Neural progenitor cell (in vitro differentiated cells): ENCODE measurements around the gene ARHGEF37. TPM values are rescaled to one million over a fixed set of nuclear protein-coding genes. Genes with fewer than 3 reads are reported as not detected.

Experiments
- DNase-seq: peaks from one replicate; pipeline ENCODE4 v3.0.0-alpha.2; 2016; ENCODE audit warnings: low spot score
- H2AFZ ChIP-seq: fragments of 200-600 bp; sonication (generic); replicated peaks from 2 replicates; pipeline ENCODE4 v1.6.1; 2016; ENCODE audit warnings: antibody characterized with exemption
- H3F3A ChIP-seq: fragments of 200-600 bp; sonication (generic); 2 replicates; pipeline ENCODE4 v1.6.1; 2016; ENCODE audit warnings: antibody characterized with exemption, low read depth
- H3K27ac ChIP-seq: fragments of 200-600 bp; sonication (generic); 2 replicates; pipeline ENCODE4 v1.5.1; 2016; ENCODE audit warnings: mild to moderate bottlenecking
- H3K27me3 ChIP-seq: fragments of 200-600 bp; sonication (generic); 2 replicates; pipeline ENCODE4 v1.6.1; 2016; ENCODE audit warnings: mild to moderate bottlenecking, moderate library complexity
- H3K36me3 ChIP-seq: fragments of 200-600 bp; sonication (generic); 2 replicates; pipeline ENCODE4 v1.5.1; 2016
- H3K4me1 ChIP-seq: fragments of 200-600 bp; sonication (generic); 2 replicates; pipeline ENCODE4 v1.6.1; 2016; ENCODE audit warnings: mixed run types
- H3K4me2 ChIP-seq: fragments of 200-600 bp; sonication (generic); 2 replicates; pipeline ENCODE4 v1.6.1; 2016
- H3K4me3 ChIP-seq: fragments of 200-600 bp; sonication (generic); 2 replicates; pipeline ENCODE4 v1.5.1; 2016
- H3K79me2 ChIP-seq: fragments of 200-600 bp; sonication (generic); 2 replicates; pipeline ENCODE4 v1.6.1; 2016; ENCODE audit warnings: low read depth
- H3K9ac ChIP-seq: fragments of 200-600 bp; sonication (generic); 2 replicates; pipeline ENCODE4 v1.6.1; 2016
- H3K9me3 ChIP-seq: fragments of 200-600 bp; sonication (generic); 2 replicates; pipeline ENCODE4 v1.5.1; 2016; ENCODE audit warnings: low read depth
- H4K20me1 ChIP-seq: fragments of 200-600 bp; sonication (generic); 2 replicates; pipeline ENCODE4 v1.6.1; 2016; ENCODE audit warnings: low read depth
- H3K27ac Mint-ChIP-seq: 3 replicates; pipeline ENCODE4 v1.8.0; 2021; ENCODE audit warnings: mixed read lengths
- H3K27me3 Mint-ChIP-seq: 2 replicates; pipeline ENCODE4 v1.8.0; 2022; ENCODE audit warnings: low read depth, mild to moderate bottlenecking, inconsistent platforms, moderate library complexity, mixed read lengths; ENCODE audit not compliant: insufficient read depth
- H3K36me3 Mint-ChIP-seq: 3 replicates; pipeline ENCODE4 v1.8.0; 2021; ENCODE audit warnings: mixed read lengths
- H3K4me1 Mint-ChIP-seq: 3 replicates; pipeline ENCODE4 v1.8.0; 2021; ENCODE audit warnings: mixed read lengths
- H3K4me3 Mint-ChIP-seq: 3 replicates; pipeline ENCODE4 v1.8.0; 2021; ENCODE audit warnings: mild to moderate bottlenecking, moderate library complexity, mixed read lengths
- H3K9me3 Mint-ChIP-seq: 3 replicates; pipeline ENCODE4 v1.8.0; 2020; ENCODE audit warnings: mixed read lengths
- CTCF ChIP-seq: fragments of 200-600 bp; sonication (generic); IDR thresholded peaks from 2 replicates; pipeline ENCODE4 v1.5.1; 2017; ENCODE audit warnings: antibody characterized with exemption, mild to moderate bottlenecking
- EZH2 ChIP-seq: fragments of 200-600 bp; sonication (generic); IDR thresholded peaks from 2 replicates; pipeline ENCODE4 v1.6.1; 2017; ENCODE audit warnings: antibody characterized with exemption, mild to moderate bottlenecking, moderate library complexity
- EZH2phosphoT487 ChIP-seq: fragments of 200-600 bp; sonication (generic); IDR thresholded peaks from 2 replicates; pipeline ENCODE4 v1.6.1; 2017; ENCODE audit warnings: antibody characterized with exemption
- total RNA-seq: library from RNA; depleted of rRNA; stranded (reverse); fragments of >200 nt; gene quantifications from 2 replicates; pipeline ENCODE4 v1.2.3, GENCODE V29; 2015; ENCODE audit warnings: low replicate concordance

The ARHGEF37 gene
- total RNA-seq, 1 donor from 2014 or later = 0.99 TPM

GRCh38 chr5:149603920-149604319 lies 22.6 kb downstream of the ARHGEF37 start:
- H3K27ac Mint-ChIP-seq = no peak overlapping the region
- Histone ChIP-seq H3K79me2 (no peaks in the 10 kb centered on the region), H3K4me1 (no peaks in the 10 kb centered on the region), H3K36me3 (no peaks in the 10 kb centered on the region), H3K4me2 (no peak overlapping the region), H3K9ac (no peak overlapping the region), H4K20me1 (no peaks in the 10 kb centered on the region), H3F3A (no peaks in the 10 kb centered on the region), H3K27me3 (no peaks in the 10 kb centered on the region), H3K9me3 (no peaks in the 10 kb centered on the region), H3K4me3 (no peak overlapping the region), H2AFZ (no peak overlapping the region), H3K27ac (no peak overlapping the region)
- H3K9me3 Mint-ChIP-seq = no peaks in the 10 kb centered on the region
- TF ChIP-seq EZH2phosphoT487 (no peak), EZH2 (no peak), CTCF (no peak)
- DNase-seq = no peak
- H3K4me3 Mint-ChIP-seq = no peak overlapping the region
- no peaks in the 10 kb centered on the region for H3K36me3 Mint-ChIP-seq
- peaks cover under 1% of the 10 kb centered on the region for H3K27me3 Mint-ChIP-seq
- peaks cover 2% of the 10 kb centered on the region for H3K4me1 Mint-ChIP-seq

- no peaks in the 10 kb centered on the region for H3K9me3 ChIP-seq
- H3K36me3 ChIP-seq = no peaks in the 10 kb centered on the region
- no peak overlapping the region for H3K4me2 ChIP-seq
- peaks cover 2% of the 10 kb centered on the region for H3K36me3 Mint-ChIP-seq
- peaks cover 2% of the 10 kb centered on the region for H3K4me1 Mint-ChIP-seq
- H3K4me3 Mint-ChIP-seq = no peak overlapping the region
- DNase-seq = no peak
- H3K79me2 ChIP-seq = no peaks in the 10 kb centered on the region
- H3F3A ChIP-seq = no peaks in the 10 kb centered on the region
- no peaks in the 10 kb centered on the region for H4K20me1 ChIP-seq
- no peak overlapping the region for H3K9ac ChIP-seq
- H3K4me1 ChIP-seq = no peaks in the 10 kb centered on the region
- no peak overlapping the region for H3K27ac ChIP-seq
- H3K27ac Mint-ChIP-seq = no peak overlapping the region
- H3K27me3 Mint-ChIP-seq = peaks cover 4% of the 10 kb centered on the region
- H2AFZ ChIP-seq = no peak overlapping the region
- TF ChIP-seq EZH2 = no peak
- no peak for TF ChIP-seq CTCF
- TF ChIP-seq EZH2phosphoT487 = no peak
- H3K9me3 Mint-ChIP-seq = peaks cover 3% of the 10 kb centered on the region
- H3K4me3 ChIP-seq = no peak overlapping the region
- H3K27me3 ChIP-seq = no peaks in the 10 kb centered on the region
Observed at GRCh38 chr5:149604321-149604720, 23.0 kb downstream of the ARHGEF37 start.

- no peak overlapping the region for H3K9ac ChIP-seq
- H3K9me3 Mint-ChIP-seq = peaks cover 5% of the 10 kb centered on the region
- H3K9me3 ChIP-seq = no peaks in the 10 kb centered on the region
- no peaks in the 10 kb centered on the region for H3K27me3 ChIP-seq
- no peak overlapping the region for H3K27ac Mint-ChIP-seq
- no peak overlapping the region for H2AFZ ChIP-seq
- no peaks in the 10 kb centered on the region for H4K20me1 ChIP-seq
- no peak overlapping the region for H3K4me3 ChIP-seq
- H3F3A ChIP-seq = no peaks in the 10 kb centered on the region
- TF ChIP-seq EZH2phosphoT487 (no peak), CTCF (no peak), EZH2 (no peak)
- no peaks in the 10 kb centered on the region for H3K4me1 ChIP-seq
- peaks cover 2% of the 10 kb centered on the region for H3K4me1 Mint-ChIP-seq
- H3K79me2 ChIP-seq = no peaks in the 10 kb centered on the region
- H3K36me3 ChIP-seq = no peaks in the 10 kb centered on the region
- peaks cover 4% of the 10 kb centered on the region for H3K27me3 Mint-ChIP-seq
- no peak overlapping the region for H3K4me2 ChIP-seq
- DNase-seq = no peak
- no peak overlapping the region for H3K4me3 Mint-ChIP-seq
- H3K27ac ChIP-seq = no peak overlapping the region
- H3K36me3 Mint-ChIP-seq = peaks cover 6% of the 10 kb centered on the region
Observed at GRCh38 chr5:149605354-149605997, 24.2 kb downstream of the ARHGEF37 start.
